PC-9 (cell line): ENCODE data around the gene RTF2. TPM values are rescaled to one million over a fixed set of nuclear protein-coding genes. Genes with fewer than 3 reads are reported as not detected.

Experiments
- BruUV-seq: library from RNA; stranded (reverse); fragments of 400-500 nt; replicated peaks from 2 replicates; lab custom pipeline; 2021; lab: Mats Ljungman, UMichigan
- CTCF ChIA-PET: fragments of 300-600 bp; sonication (Branson Sonifier 250); formaldehyde crosslinking; loops from one replicate; lab custom pipeline; 2022; ENCODE audit warnings: antibody characterized with exemption; lab: Charles Lee
- POLR2A ChIA-PET: fragments of 300-600 bp; sonication (Branson Sonifier 250); formaldehyde crosslinking; loops from one replicate; lab custom pipeline; 2022; ENCODE audit warnings: antibody characterized with exemption; ENCODE audit not compliant: unreplicated experiment; lab: Charles Lee
- DNase-seq, 2 experiments: peaks; one replicate each; pipeline versions ENCODE4 v3.0.0 to v3.0.0-alpha.2; 2015 to 2022; ENCODE audit warnings: mixed read lengths in 1 of 2
- H2AFZ ChIP-seq: fragments of 200-600 bp; sonication (generic); 2 replicates; pipeline ENCODE4 v1.8.1; 2017; ENCODE audit warnings: antibody characterized with exemption
- H3F3A ChIP-seq: fragments of 200-600 bp; sonication (generic); 2 replicates; pipeline ENCODE4 v1.8.1; 2017; ENCODE audit warnings: antibody characterized with exemption, mild to moderate bottlenecking, low read depth; ENCODE audit not compliant: insufficient read depth
- H3K27ac ChIP-seq: fragments of 200-600 bp; sonication (generic); 2 replicates; pipeline ENCODE4 v1.6.1; 2016; ENCODE audit warnings: mixed run types
- H3K27me3 ChIP-seq: fragments of 200-600 bp; sonication (generic); 2 replicates; pipeline ENCODE4 v1.6.1; 2016; ENCODE audit warnings: low read depth, mixed run types; ENCODE audit not compliant: insufficient read depth
- H3K36me3 ChIP-seq: fragments of 200-600 bp; sonication (generic); 2 replicates; pipeline ENCODE4 v1.6.1; 2016; ENCODE audit warnings: low read depth, mixed run types
- H3K4me1 ChIP-seq: fragments of 200-600 bp; sonication (generic); replicated peaks from 2 replicates; pipeline ENCODE4 v1.6.1; 2016; ENCODE audit warnings: mixed run types; ENCODE audit not compliant: insufficient read depth
- H3K4me2 ChIP-seq: fragments of 200-600 bp; sonication (generic); 2 replicates; pipeline ENCODE4 v1.6.1; 2017; ENCODE audit warnings: mixed run types
- H3K4me3 ChIP-seq: fragments of 200-600 bp; sonication (generic); 2 replicates; pipeline ENCODE4 v1.6.1; 2016; ENCODE audit warnings: mixed run types
- H3K79me2 ChIP-seq: fragments of 200-600 bp; sonication (generic); 2 replicates; pipeline ENCODE4 v1.6.1; 2017; ENCODE audit warnings: low read depth, mixed run types
- H3K9me2 ChIP-seq: fragments of 200-600 bp; sonication (generic); 2 replicates; pipeline ENCODE4 v1.8.1; 2017; ENCODE audit warnings: mild to moderate bottlenecking; ENCODE audit not compliant: insufficient read depth
- H3K9me3 ChIP-seq: fragments of 200-600 bp; sonication (generic); 2 replicates; pipeline ENCODE4 v1.8.1; 2016; ENCODE audit warnings: low read depth; ENCODE audit not compliant: insufficient read depth
- H4K20me1 ChIP-seq: fragments of 200-600 bp; sonication (generic); 2 replicates; pipeline ENCODE4 v1.8.1; 2017; ENCODE audit not compliant: insufficient read depth
- CTCF ChIP-seq: fragments of 200-600 bp; sonication (generic); conservative IDR thresholded peaks from 2 replicates; pipeline ENCODE4 v1.6.1; 2017; ENCODE audit warnings: mixed run types, antibody characterized with exemption, mild to moderate bottlenecking, moderate library complexity
- EZH2 ChIP-seq: fragments of 200-600 bp; sonication (generic); IDR thresholded peaks from 2 replicates; pipeline ENCODE4 v1.8.0; 2017; ENCODE audit warnings: antibody characterized with exemption, low read depth
- intact Hi-C: fragments of 100-400 bp; cut with micrococcal nuclease; formaldehyde crosslinking; loops from one replicate; pipeline ENCODE4 v1.10.0; 2022; ENCODE audit not compliant: unreplicated experiment
- total RNA-seq: library from RNA; stranded (reverse); gene quantifications from 2 replicates; pipeline ENCODE4 v1.2.3, GENCODE V29; 2021

The RTF2 gene
- total RNA-seq, 1 experiment from 2014 or later, result 108 TPM

GRCh38 chr20:56423886-56424285 is 44.5 kb upstream of the RTF2 start:
- intact Hi-C loops, result no loop called here
- Histone ChIP-seq H3K9me3 (no peaks in the 10 kb centered on the region), H3K9me2 (no peaks in the 10 kb centered on the region), H2AFZ (no peak overlapping the region), H3K36me3 (no peaks in the 10 kb centered on the region), H3K4me3 (no peak overlapping the region), H3K79me2 (no peaks in the 10 kb centered on the region), H3K4me2 (no peak overlapping the region), H3K4me1 (peaks cover 35% of the 10 kb centered on the region), H4K20me1 (no peaks in the 10 kb centered on the region), H3F3A (peaks cover 11% of the 10 kb centered on the region; the same call in 1 of the 2 replicates), H3K27me3 (no peaks in the 10 kb centered on the region), H3K27ac (no peak overlapping the region)
- BruUV-seq, result no TSS peak
- ChIA-PET CTCF (interaction anchor here (0.7 kb wide), 1 partner anchor 744 kb away, joined by 3 read pairs; no protein-coding TSS in a partner anchor), POLR2A (interaction anchor here (0.6 kb wide), 1 partner anchor 11 kb away, joined by 8 read pairs; no protein-coding TSS in a partner anchor)
- no peak for DNase-seq
- TF ChIP-seq CTCF, result no peak

DNA sequence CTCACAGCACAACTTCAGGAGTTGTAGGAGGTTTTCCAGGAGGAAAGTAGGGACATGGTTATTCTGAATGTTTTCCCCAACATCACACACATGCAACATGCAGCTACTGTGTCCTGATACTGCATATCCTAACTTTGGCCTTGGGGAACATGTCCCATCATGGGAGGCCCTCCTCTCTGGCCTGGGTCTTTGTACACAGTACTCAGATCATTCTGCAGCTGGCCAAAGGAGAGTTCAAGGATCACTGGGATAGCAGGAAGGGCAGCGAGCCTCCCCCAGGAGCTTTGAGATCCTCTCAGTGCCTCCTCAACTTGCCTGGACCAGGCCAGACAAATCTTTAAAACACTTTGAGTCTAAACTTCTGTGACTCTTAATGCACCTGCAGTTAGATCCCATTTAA is 43.5 kb upstream of the RTF2 start:
- H3K79me2 ChIP-seq, result no peaks in the 10 kb centered on the region
- no peak overlapping the region for H3K4me2 ChIP-seq
- H3F3A ChIP-seq, result peaks cover 11% of the 10 kb centered on the region; the same call in 1 of the 2 replicates
- no peak overlapping the region for H2AFZ ChIP-seq
- no peaks in the 10 kb centered on the region for H3K36me3 ChIP-seq
- BruUV-seq, result no TSS peak
- no peak for DNase-seq
- H3K27me3 ChIP-seq, result no peaks in the 10 kb centered on the region
- no peak for TF ChIP-seq EZH2
- TF ChIP-seq CTCF, result no peak
- H3K4me3 ChIP-seq, result no peak overlapping the region
- H3K9me2 ChIP-seq, result no peaks in the 10 kb centered on the region
- ChIA-PET POLR2A (no interaction called here), CTCF (no interaction called here)
- no peaks in the 10 kb centered on the region for H4K20me1 ChIP-seq
- no peaks in the 10 kb centered on the region for H3K9me3 ChIP-seq
- intact Hi-C loops, result no loop called here
- H3K4me1 ChIP-seq, result peaks cover 35% of the 10 kb centered on the region
- H3K27ac ChIP-seq, result no peak overlapping the region

DNA sequence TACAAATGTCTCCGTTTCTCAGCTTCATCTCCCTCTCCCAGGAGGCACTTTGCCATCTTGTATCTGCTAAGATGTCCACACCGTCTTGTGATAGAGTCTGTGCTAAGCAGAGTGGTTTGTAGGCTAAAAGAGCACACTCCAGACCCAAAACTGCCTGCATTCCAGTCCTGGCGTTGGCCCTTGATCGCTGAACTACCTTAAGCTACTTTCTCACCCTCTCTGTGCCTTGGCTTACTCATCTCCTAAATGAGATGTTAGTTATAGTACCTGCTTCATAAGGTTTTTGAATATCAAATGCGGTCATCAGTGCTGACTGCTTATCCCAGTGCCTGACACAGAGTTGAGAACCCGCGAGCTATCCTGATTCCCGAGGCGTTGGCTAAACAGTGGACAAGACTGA is 42.4 kb upstream of the RTF2 start:
- no peak overlapping the region for H3K4me3 ChIP-seq
- DNase-seq, result no peak
- TF ChIP-seq CTCF (no peak), EZH2 (no peak)
- CTCF ChIA-PET, result interaction anchor here (0.6 kb wide), 1 partner anchor 31 kb away, joined by 9 read pairs; no protein-coding TSS in a partner anchor
- H3K79me2 ChIP-seq, result no peaks in the 10 kb centered on the region
- no peaks in the 10 kb centered on the region for H4K20me1 ChIP-seq
- no peaks in the 10 kb centered on the region for H3K27me3 ChIP-seq
- H3F3A ChIP-seq, result peaks cover 11% of the 10 kb centered on the region; the same call in 1 of the 2 replicates
- no peak overlapping the region for H3K4me2 ChIP-seq
- H3K36me3 ChIP-seq, result no peaks in the 10 kb centered on the region
- H3K9me3 ChIP-seq, result no peaks in the 10 kb centered on the region
- intact Hi-C loops, result no loop called here
- no peaks in the 10 kb centered on the region for H3K9me2 ChIP-seq
- no TSS peak for BruUV-seq
- POLR2A ChIA-PET, result no interaction called here
- no peak overlapping the region for H3K27ac ChIP-seq
- peaks cover 30% of the 10 kb centered on the region for H3K4me1 ChIP-seq
- H2AFZ ChIP-seq, result no peak overlapping the region
